BE2C (cell line): Measurements from ENCODE around the gene ARHGAP26.

ENCODE experiments used
- DNase-seq: peaks from one replicate; pipeline ENCODE4 v3.0.0-alpha.2; 2020
- H3K27me3 ChIP-seq: fragments of 250-450 bp; sonication (Bioruptor Pico); 2 replicates; pipeline ENCODE4 v1.5.1; 2020; ENCODE audit warnings: mild to moderate bottlenecking
- H3K36me3 ChIP-seq: fragments of 250-450 bp; sonication (Bioruptor Pico); 2 replicates; pipeline ENCODE4 v1.5.1; 2020; ENCODE audit warnings: mild to moderate bottlenecking
- H3K4me1 ChIP-seq: fragments of 250-450 bp; sonication (Bioruptor Pico); 2 replicates; pipeline ENCODE4 v1.5.1; 2020
- H3K4me3 ChIP-seq: 2 replicates; pipeline ENCODE4 v1.5.1; 2011; ENCODE audit warnings: low read depth, low read length
- H3K9me3 ChIP-seq: fragments of 250-450 bp; sonication (Bioruptor Pico); 2 replicates; pipeline ENCODE4 v1.5.1; 2020
- TF ChIP-seq, protein P1 (sequence below): IDR thresholded peaks from 2 replicates; pipeline ENCODE4 v1.5.1; 2012; ENCODE audit warnings: mild to moderate bottlenecking, low read depth, low read length

The ARHGAP26 gene

DNA sequence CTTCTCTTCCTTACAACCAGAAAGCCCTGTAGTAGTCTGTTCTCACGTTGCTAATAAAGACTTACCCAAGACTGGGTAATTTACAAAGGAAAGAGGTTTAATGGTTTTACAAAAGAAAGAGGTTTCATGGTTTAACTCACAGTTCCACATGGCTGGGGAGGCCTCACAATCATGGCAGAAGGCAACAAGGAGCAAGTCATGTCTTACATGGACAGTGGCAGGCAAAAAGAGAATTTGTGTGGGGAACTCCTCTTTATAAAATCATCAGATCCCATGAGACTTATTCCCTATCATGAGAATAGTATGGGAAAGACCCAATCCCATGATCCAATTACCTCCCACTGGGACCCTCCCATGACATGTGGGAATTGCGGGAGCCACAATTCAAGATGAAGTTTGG, 468.4 kb downstream of the ARHGAP26 start:
- Histone ChIP-seq H3K9me3 (no peaks in the 10 kb centered on the region), H3K4me1 (no peaks in the 10 kb centered on the region; the same call in 1 of the 2 replicates), H3K36me3 (no peaks in the 10 kb centered on the region), H3K4me3 (no peak overlapping the region), H3K27me3 (no peaks in the 10 kb centered on the region)
- no peak for DNase-seq
- TF ChIP-seq, protein P1, sequence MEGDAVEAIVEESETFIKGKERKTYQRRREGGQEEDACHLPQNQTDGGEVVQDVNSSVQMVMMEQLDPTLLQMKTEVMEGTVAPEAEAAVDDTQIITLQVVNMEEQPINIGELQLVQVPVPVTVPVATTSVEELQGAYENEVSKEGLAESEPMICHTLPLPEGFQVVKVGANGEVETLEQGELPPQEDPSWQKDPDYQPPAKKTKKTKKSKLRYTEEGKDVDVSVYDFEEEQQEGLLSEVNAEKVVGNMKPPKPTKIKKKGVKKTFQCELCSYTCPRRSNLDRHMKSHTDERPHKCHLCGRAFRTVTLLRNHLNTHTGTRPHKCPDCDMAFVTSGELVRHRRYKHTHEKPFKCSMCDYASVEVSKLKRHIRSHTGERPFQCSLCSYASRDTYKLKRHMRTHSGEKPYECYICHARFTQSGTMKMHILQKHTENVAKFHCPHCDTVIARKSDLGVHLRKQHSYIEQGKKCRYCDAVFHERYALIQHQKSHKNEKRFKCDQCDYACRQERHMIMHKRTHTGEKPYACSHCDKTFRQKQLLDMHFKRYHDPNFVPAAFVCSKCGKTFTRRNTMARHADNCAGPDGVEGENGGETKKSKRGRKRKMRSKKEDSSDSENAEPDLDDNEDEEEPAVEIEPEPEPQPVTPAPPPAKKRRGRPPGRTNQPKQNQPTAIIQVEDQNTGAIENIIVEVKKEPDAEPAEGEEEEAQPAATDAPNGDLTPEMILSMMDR = no peak

DNA sequence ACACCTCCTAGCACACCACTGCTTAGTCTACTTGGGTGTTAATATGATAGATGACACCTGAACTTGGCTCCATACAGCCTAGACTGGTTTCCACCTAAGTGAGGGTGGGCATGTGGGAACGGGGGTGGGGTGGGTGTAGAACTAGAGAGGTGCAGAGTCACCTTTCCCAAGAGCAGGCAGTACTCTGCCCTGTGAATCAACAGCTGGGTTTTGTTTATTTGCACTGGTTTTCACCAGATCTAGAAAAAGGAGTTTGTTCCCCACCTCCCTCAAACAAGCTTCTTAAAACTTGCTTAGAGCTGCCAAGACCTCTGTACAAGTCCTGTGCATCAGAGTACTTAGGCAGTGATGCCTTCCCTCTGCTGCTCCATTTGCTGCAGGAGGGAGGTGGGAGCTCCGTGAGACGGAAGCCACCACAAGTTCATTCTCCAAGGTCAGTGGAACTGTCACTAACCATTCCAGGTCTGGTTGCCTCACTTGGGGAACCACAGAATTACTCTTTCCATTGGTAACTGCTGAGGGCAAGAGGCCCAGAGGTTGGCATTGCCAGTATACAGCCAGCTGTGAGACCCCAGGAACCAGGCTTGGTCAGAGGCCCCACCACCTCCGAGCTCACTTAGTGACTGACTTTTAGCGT, 469.8 kb downstream of the ARHGAP26 start:
- no peaks in the 10 kb centered on the region; the same call in 1 of the 2 replicates for H3K4me1 ChIP-seq
- DNase-seq = no peak

GRCh38 chr5:143241892-143242291, 471.7 kb downstream of the ARHGAP26 start:
- H3K27me3 ChIP-seq = no peaks in the 10 kb centered on the region
- H3K36me3 ChIP-seq = no peaks in the 10 kb centered on the region
- H3K9me3 ChIP-seq = no peaks in the 10 kb centered on the region
- peaks cover 7% of the 10 kb centered on the region for H3K4me1 ChIP-seq
- DNase-seq = no peak
- TF ChIP-seq, protein P1 = no peak
- no peak overlapping the region for H3K4me3 ChIP-seq

More for the DNA sequence above, 469.8 kb downstream of the ARHGAP26 start:
- Histone ChIP-seq H3K36me3 (no peaks in the 10 kb centered on the region), H3K9me3 (no peaks in the 10 kb centered on the region), H3K27me3 (no peaks in the 10 kb centered on the region), H3K4me3 (no peak overlapping the region)
- TF ChIP-seq, protein P1 = no peak

DNA sequence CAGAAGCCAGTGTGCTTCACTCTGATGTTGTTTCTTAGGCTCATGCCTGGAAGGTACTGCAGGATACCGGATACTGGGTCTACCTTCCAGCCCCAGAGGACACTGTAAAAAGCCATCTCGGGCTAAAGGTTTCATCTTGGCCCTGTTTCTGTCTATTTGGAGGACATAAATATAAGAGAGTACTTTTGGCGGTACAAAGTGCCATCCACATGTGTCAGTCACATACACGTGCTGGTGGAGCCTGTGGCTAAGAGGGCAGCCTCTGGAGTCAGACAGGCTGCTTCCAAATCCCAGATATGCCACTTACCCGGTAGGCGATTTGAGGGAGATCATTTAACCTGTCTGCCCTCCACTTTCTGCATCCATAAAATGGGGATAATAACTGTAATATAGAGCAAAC, 472.9 kb downstream of the ARHGAP26 start:
- Histone ChIP-seq H3K4me3 (no peak overlapping the region), H3K9me3 (no peaks in the 10 kb centered on the region), H3K4me1 (peaks cover 7% of the 10 kb centered on the region), H3K27me3 (no peaks in the 10 kb centered on the region), H3K36me3 (no peaks in the 10 kb centered on the region)
- TF ChIP-seq, protein P1 = no peak
- DNase-seq = no peak

DNA sequence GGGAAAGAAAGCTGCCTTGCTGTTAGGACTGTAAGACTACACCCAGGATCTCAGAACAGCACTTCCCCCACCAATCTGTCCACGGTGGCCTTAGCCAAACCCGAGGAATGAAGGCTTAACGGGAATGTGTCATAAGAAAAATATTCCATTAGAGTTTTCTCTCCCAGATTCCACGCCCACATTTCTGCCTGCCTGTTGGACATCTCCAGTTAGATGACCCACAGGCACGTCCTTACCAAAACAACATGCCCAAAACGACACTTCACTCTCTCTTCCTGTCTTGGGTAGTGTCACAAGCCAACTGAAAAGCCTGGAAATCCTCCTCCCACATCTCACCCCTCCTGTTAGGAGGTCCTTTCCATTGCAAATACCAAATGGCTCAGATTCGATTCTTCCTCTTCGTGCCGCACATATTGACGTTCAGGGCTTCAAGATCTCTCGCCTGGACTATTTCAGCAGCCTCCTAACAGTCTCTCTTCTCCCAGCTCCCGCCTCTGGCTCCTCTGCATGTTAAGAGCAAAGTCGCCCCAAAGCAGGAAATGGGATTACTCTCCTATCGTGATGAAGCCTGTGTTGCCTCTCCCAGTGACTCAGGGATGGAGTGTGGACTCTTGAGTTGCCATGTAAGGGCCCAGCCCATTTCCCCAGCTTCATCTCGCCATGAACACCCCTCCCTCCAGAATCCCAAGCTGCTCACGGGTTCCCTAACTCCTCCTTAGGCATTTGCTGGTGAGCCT, 474.0 kb downstream of the ARHGAP26 start:
- H3K4me3 ChIP-seq = no peak overlapping the region
- TF ChIP-seq, protein P1 = no peak
- H3K4me1 ChIP-seq = peaks cover 7% of the 10 kb centered on the region
- no peak for DNase-seq
- H3K27me3 ChIP-seq = no peaks in the 10 kb centered on the region
- no peaks in the 10 kb centered on the region for H3K36me3 ChIP-seq
- no peaks in the 10 kb centered on the region for H3K9me3 ChIP-seq

DNA sequence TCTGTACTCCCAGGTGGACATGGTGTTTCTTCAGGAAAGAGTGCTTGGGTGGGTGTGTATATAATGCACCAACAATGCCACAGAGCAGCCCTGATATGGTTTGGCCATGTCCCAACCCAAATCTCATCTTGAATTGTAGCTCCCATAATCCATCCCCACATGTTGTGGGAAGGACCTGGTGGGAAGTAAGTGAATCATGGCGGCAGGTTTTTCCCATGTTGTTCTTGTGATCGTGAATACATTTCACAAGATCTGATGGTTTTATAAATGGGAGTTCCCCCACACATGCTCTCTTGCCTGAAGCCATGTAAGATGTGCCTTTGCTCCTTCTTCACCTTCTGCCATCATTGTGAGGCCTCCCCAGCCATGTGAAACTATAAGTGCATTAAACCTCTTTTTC, 474.8 kb downstream of the ARHGAP26 start:
- Histone ChIP-seq H3K4me1 (peaks cover 7% of the 10 kb centered on the region), H3K27me3 (no peaks in the 10 kb centered on the region), H3K36me3 (no peaks in the 10 kb centered on the region), H3K4me3 (no peak overlapping the region), H3K9me3 (no peaks in the 10 kb centered on the region)
- DNase-seq = no peak
- TF ChIP-seq, protein P1 = no peak
